Lower leg skin (tissue), 4 donors: ENCODE data around the gene BANP. TPM values are rescaled to one million over a fixed set of nuclear protein-coding genes. Genes with fewer than 3 reads are reported as not detected.
A peak's percentile ranks its signal among the peaks of the same experiment; 100 is the strongest.

Experiments used
- DNase-seq, 2 donors: peaks; one replicate each; pipeline ENCODE4 v3.0.0-alpha.2; 2019; ENCODE audit warnings: low spot score in 2 of 2
- H3K4me3 ChIP-seq: fragments of 200-600 bp; sonication (generic); 2 replicates; pipeline ENCODE4 v1.5.1; 2017; ENCODE audit warnings: mild to moderate bottlenecking, low read depth; ENCODE audit not compliant: poor library complexity, severe bottlenecking
- POLR2A ChIP-seq, 2 donors: fragments of 450-650 bp; IDR thresholded peaks; one replicate each; pipeline ENCODE4 v1.6.1; 2016 to 2017; ENCODE audit warnings: antibody characterized with exemption in 2 of 2, mild to moderate bottlenecking in 1 of 2, moderate library complexity in 1 of 2
- WGBS, 2 donors: methylation state at CpG; one replicate each; pipeline ENCODE4 v1.1.5; 2018; 5-methylcytosine and 5-hydroxymethylcytosine counted together
- intact Hi-C: fragments of 100-400 bp; cut with DNase I; formaldehyde crosslinking; loops from one replicate; pipeline ENCODE4 v1.15.0; 2023; ENCODE audit warnings: low total_unique reads
- total RNA-seq, 4 donors: library from RNA; depleted of rRNA; stranded (reverse); fragments of >200 nt; gene quantifications; one replicate each; pipeline ENCODE4 v1.1.0, GENCODE V29; 2016
- TF ChIP-seq, protein P1 (sequence below), 3 donors: fragments of 450-650 bp; IDR thresholded peaks; one replicate each; pipeline ENCODE4 v1.5.1; 2016; ENCODE audit warnings: antibody characterized with exemption in 3 of 3, mild to moderate bottlenecking in 3 of 3, moderate library complexity in 2 of 3

BANP gene
- total RNA-seq, 4 donors from 2014 or later: 21.6 to 28.7 (median 24.5) TPM

DNA sequence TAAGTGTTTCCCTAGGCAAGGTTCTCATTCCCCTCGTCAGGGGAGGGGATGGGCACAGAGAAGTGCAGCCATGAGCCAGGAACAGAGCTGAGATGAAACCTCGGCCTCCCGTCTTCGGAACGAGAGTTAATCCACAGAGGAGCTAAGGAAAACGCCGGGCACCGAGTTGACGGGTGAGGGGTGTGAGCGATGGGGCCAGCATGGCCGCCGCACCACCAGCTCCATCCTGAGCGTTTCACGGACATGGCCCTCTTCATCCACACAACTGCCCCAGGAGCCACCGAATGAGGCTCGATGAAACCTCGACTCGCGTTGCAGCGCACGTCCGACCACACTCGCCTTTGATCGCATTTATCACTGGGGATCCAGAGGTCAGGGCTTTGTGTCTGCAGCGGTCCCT is 36.4 kb upstream of the BANP start:
- WGBS, 2 donors: 93 to 94% methylated on average over 25 of the region's 25 CpGs
- no peak overlapping the region for H3K4me3 ChIP-seq
- intact Hi-C loops: no loop called here
- DNase-seq: no peak
- TF ChIP-seq, protein P1, sequence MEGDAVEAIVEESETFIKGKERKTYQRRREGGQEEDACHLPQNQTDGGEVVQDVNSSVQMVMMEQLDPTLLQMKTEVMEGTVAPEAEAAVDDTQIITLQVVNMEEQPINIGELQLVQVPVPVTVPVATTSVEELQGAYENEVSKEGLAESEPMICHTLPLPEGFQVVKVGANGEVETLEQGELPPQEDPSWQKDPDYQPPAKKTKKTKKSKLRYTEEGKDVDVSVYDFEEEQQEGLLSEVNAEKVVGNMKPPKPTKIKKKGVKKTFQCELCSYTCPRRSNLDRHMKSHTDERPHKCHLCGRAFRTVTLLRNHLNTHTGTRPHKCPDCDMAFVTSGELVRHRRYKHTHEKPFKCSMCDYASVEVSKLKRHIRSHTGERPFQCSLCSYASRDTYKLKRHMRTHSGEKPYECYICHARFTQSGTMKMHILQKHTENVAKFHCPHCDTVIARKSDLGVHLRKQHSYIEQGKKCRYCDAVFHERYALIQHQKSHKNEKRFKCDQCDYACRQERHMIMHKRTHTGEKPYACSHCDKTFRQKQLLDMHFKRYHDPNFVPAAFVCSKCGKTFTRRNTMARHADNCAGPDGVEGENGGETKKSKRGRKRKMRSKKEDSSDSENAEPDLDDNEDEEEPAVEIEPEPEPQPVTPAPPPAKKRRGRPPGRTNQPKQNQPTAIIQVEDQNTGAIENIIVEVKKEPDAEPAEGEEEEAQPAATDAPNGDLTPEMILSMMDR (IDR thresholded peaks at IDR 0.05): no peak
- no peak for TF ChIP-seq POLR2A (IDR thresholded peaks at IDR 0.05)

DNA sequence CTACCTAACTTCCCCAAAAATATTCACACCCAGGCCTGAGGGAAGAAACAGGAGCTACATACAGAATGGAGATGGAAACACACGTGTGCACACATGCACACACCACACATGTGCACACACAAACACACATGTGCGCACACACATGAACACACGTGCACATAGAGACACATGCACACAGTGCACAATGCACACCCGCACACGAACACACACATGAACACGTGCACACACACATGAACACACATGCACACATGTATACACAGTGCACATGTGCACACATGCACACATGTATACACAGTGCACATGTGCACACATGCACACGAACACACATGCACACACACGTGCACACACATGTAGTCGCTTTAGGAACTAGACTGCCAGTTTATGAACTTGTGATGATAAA is 33.7 kb upstream of the BANP start:
- no peak for DNase-seq
- no peak overlapping the region for H3K4me3 ChIP-seq
- intact Hi-C loops: no loop called here
- no peak for TF ChIP-seq POLR2A (IDR thresholded peaks at IDR 0.05)
- TF ChIP-seq, protein P1 (IDR thresholded peaks at IDR 0.05): no peak
- 87% methylated on average over 9 of the region's 9 CpGs for WGBS, 2 donors

DNA sequence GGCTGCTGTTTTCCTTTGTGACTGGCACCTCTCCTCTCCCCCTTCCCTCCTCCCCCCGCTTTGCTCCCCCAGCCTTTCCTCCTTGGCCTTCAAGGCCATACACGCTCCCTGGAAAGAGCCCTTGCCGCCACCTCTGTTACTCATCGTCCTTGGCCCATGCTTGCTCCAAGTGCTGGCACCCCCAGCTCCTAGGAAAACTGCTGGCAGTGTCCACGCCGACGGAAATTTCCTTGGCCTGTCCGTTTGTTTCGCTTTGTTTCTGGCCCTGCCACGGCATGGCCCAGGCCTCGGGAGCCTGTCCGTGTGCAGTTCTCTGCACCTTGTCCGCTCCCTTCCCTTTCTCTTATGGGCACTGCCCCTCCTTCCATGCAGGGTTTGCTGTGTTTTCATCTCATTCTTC is 32.9 kb upstream of the BANP start:
- intact Hi-C loops: no loop called here
- peak overlapping the region; percentile 10 for H3K4me3 ChIP-seq
- no peak for TF ChIP-seq POLR2A (IDR thresholded peaks at IDR 0.05)
- TF ChIP-seq, protein P1 (IDR thresholded peaks at IDR 0.05): no peak
- 36 to 49% methylated on average over 12 to 13 of the region's 13 CpGs for WGBS, 2 donors
- DNase-seq: peak; percentile 48 to 92

DNA sequence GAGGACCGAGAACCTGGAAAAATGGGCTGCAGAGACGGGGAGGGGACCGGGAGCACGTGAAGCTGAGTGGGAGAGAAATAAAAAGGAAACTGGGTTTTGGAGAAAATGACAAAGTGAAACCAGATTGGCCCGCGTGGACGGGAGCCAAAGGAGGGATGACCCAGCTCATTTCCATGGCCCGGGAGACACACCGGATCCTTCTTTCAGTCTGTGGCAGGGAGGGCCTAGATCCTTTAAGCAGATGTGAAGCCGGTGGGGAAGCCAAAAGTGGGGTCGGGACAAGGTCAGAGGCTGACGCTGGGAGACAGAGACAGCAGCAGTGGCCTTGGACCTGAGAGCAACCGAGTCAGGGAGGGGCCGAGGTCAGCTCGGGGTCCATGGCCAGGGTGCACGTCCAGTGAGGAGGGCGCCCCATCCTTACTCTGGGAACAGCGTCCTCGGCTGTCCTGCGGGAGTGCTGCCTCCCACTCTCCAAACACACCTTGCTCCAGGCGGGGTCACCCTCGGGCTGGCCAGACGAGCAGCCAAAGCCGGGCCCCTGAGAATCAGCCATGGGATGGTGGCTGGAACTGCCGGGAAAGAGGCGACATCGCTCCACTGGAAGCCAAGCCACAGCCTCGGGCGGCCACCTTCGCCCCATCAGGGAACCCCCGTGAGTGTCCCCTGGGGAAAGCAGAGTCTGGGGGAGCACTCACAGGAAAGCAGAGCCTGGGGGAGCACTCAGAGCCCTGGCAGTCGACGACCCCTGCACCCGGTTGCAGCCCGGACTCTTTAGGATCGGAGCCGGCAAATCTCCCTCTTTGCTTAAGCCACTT is 32.2 kb upstream of the BANP start:
- TF ChIP-seq POLR2A (IDR thresholded peaks at IDR 0.05): no peak
- TF ChIP-seq, protein P1 (IDR thresholded peaks at IDR 0.05): no peak

DNA sequence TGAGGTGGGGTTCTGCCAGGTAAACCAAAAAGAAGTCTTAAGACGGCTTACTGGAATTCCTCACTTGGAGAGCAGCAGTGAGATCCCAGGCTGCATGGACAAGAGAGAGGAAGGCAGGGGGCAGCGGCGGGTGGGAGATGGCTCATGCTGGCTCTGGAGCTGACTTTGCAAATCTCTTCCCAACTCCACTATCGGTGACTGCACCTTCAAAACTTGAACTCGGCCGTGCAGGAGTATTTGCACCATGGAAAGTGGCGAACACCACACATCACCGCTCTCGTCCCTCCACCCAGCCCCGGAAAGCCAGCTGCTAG is 31.6 kb upstream of the BANP start:
- WGBS, 2 donors: 87 to 90% methylated on average over 10 of the region's 10 CpGs
- no peak for DNase-seq
- no peak overlapping the region for H3K4me3 ChIP-seq
- intact Hi-C loops: no loop called here
- TF ChIP-seq, protein P1 (IDR thresholded peaks at IDR 0.05): no peak
- no peak for TF ChIP-seq POLR2A (IDR thresholded peaks at IDR 0.05)

More for the DNA sequence above, 32.2 kb upstream of the BANP start:
- peak overlapping the region; percentile 10 for H3K4me3 ChIP-seq
- DNase-seq: peak; percentile 45 to 90
- 64 to 66% methylated on average over 37 of the region's 37 CpGs for WGBS, 2 donors
- intact Hi-C loops: no loop called here
